Medulla oblongata (tissue), 1 donor: Measurements from ENCODE around the gene TMOD1.
"Not testable (repeated sequence)": the region's sequence is repeated elsewhere in the genome, so short reads cannot be mapped to it uniquely, and the experiment has no call there.

Experiments used
- DNase-seq: peaks from one replicate; pipeline ENCODE4 v3.0.0-alpha.2; 2015; ENCODE audit errors: extremely low spot score

Gene TMOD1

DNA sequence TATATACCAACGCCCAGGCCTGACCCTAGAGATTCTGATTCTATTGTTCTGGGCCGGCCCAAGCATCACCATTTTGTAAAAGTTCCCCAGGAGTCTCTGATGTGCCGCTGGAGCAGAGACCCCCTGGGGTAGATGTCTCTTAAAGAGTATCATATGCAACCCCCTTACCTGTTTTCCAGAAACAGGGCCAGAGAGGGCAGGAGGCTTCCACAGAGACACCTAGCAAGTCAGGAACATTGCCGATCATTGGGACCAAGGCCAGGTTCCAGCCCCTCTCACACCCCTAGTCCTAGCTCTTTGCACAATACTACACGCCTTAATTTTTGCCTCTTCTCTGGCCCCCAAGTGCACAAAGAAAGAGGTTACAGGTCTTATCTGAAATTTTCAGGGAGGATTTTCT, 63.8 kb downstream of the TMOD1 start:
- DNase-seq, result no peak

DNA sequence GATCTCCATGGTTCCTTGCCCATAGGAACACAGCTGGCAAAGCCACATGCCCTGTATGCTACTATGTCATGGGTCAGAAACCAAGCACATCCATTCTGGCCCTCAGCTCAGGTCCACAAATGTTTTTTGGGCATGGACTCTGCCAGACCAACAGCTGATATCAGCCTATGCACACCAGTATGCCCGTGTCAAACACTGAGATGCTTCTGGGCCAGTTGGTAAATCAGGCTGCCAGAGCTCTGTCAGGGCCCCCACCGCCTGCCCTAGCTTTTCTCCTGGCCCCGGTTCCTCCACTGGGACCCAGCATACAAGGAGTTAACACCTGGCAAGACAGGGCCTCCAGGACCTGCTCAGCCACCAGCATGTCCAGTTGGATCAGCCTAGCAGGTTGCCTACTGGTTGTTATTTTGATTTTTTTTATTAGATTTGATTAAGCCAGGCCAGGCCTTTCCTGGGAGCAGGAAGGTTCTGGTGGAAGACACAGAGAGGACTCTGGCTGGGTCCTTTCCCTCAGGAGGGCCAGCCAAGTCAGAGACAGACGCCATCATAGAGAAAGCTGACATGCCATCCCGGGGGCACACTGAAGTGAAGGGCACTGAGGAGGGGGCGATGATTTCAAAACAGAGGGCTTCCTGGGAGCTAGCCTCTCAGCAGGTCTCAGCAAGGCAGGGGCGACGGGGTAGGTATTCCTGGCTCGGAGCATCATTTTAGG, 65.9 kb downstream of the TMOD1 start:
- no peak for DNase-seq

DNA sequence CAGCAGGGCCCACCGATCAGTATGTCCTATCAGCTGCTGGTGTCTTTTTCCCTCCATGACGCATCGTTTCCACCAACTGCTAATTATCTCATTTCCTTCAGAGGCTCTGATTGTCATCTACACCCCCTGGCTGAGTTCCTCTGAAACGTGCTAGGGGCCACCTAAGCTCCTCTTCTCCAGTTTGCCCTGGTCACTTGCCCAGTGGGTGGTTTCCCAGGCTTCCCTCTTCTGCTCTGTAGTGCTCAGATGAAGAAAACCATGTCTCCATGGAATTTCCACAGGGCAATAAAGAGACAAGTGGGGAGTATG, 66.4 kb downstream of the TMOD1 start:
- DNase-seq, result no peak

DNA sequence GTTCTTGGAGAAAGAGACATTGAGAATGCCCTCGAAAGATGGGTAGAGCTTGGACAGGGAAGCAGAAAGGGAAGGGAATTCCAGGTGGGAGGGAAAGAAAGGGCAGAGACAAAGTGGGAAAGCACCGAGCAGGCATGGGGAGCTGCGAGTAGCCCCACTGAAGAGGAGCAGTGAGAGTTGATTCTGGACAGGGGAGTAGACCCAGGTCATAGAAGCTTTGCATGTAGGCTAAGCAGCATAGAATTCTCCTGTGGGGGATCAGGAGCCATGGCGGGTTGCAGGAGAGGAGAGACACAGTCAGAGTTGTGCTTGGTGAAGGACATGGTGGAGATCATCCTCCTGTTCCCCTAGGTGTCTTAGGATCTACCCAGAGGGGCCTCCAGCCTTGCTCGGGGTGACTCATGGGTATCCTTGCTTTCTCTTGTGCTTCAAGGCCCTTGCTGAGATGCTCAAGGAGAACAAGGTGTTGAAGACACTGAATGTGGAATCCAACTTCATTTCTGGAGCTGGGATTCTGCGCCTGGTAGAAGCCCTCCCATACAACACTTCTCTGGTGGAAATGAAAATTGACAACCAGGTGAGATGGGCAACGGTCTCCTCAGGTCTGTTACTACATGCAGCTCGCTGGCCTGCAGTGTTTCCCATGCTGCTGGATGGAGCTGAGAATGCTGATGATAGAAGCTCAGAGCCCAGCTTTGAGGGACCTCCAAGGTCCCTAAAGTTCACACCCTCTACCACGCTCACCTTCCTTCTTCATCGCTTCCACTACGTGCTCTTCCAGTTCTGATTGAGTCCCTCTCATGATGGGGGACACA, 67.2 kb downstream of the TMOD1 start:
- DNase-seq, result no peak

DNA sequence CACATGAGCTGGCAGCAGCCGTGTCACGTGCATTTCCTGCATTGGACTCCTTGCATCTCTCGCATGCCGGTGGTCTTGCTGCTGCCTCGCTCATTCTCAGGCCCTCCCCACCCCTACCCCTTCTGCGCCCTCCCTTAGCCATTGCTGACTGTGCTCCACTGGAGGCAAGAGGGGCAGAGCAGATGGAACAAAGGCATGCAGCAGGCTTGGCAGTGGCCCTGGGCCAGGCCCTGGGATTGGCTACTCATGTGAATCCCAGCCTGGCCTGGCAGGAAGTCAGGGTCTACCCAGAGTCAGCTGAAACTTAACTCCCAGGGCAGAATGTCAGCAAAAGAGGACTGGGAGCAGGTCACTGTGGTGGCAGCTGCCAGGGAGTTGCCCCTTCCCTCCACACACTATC, 69.4 kb downstream of the TMOD1 start:
- peak; percentile 84 for DNase-seq

DNA sequence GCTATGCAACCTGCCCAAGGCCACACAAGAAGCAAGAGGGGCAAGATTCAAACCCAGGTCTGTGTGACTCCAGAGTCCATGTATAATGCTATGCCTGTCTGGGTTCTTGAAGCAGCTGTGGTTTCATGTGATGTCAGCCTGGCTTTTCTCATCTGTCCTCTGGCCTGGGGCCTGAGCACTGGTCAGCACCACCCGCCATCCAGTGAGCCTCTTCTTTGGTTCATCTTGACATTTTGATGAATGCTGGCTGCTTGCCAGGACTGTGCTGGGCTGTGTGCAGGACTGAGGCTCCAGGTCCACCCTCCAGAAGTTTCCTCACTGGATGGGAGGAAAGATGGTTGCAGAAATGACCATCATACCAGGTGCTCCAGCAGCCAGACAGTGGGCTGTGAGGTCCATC, 70.2 kb downstream of the TMOD1 start:
- DNase-seq, result no peak

DNA sequence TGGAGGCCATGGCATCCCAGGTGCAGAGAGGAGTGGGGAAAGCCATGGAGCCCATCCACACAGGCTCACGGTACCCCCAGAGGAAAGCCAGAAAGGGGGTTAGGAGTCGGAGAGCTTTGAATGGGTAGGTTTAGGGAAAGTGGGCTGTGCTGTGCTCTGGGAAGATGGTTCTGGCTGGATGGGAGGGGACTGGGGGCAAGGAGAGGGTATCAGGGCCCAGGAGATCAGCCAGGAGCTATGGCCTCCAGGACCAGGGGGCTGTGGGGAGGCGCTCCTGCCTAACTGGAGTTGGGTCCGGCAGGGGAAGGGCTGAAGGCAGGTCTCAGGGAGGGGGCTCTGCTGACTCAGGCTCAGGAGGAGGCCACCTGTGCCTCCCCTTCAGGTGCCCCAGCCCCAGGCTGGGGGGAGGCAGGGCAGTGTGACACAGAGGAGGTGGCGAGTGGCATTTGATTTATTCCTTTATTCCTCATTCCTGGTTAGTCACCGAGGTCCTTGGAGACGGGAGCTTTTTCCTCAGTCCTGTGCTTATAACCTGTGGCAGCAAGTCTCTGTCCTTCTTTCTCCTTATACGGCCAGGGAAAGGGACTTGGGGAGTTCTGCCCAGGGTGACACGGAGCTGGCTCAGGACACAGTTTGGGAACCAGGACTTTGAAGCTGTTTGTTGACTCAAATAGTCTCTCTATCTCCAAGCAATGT, 70.9 kb downstream of the TMOD1 start:
- no peak for DNase-seq

DNA sequence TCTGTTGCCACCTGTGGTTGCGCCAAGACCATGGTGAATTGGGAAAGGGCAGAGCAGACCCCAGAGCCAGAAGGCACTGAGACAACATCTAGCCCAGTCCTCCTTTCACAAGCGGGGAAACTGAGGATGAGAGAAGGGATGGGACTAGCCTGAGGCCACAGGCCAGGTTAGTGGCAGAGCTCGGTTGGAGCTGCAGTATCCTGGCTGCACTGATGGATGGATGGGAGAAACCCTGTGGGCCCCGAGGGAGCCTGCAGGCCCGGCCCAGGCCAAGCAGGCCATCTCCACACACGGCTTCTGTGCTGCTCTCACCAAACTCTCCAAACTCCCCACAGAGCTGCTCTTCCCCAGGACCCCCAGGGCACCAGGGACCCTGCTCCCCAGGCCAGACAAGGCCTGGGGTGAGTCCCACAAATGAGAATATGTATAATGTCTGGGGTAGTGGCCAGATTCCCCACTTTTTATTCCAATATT, 71.5 kb downstream of the TMOD1 start:
- no peak for DNase-seq

DNA sequence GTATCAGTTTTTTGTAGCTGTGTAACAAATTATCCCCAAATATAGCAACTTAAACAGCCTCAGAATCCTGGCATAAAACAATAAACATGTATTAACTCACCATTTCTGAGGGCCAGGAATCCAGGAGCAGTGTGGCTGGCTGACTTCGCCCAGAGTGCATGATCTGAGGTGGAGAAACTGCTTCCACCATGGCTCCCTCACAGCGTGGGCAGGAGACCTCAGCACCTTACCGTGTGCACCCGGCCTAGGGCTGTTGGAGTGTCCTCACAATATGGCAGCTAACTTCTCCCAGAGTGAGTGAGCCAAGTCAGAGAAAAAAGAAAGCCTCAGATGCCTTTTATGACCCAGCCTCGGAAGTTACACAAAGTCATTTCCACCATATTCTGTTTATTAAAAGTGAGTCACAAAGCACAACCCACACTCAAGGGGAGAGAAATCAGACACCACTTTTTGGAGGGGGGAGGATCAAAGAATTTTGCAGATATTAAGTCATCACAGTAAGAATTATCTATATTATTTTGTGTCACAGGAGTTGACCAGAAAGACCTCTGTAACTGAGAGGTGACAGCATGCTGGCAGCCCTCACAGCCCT, 72.1 kb downstream of the TMOD1 start:
- no peak for DNase-seq

DNA sequence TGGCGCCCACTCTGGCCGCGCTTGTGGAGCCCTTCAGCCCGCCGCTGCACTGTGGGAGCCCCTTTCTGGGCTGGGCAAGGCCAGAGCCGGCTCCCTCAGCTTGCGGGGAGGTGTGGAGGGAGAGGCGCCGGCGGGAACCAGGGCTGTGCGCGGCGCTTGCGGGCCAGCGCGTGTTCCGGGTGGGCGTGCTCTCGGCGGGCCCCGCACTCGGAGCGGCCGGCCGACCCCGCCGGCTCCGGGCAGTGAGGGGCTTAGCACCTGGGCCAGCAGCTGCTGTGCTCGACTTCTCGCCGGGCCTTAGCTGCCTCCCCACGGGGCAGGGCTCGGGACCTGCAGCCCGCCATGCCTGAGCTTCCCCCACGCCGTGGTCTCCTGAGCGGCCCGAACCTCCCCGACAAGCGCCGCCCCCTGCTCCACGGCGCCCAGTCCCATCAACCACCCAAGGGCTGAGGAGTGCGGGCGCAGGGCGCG, 72.7 kb downstream of the TMOD1 start:
- not testable (repeated sequence) for DNase-seq

DNA sequence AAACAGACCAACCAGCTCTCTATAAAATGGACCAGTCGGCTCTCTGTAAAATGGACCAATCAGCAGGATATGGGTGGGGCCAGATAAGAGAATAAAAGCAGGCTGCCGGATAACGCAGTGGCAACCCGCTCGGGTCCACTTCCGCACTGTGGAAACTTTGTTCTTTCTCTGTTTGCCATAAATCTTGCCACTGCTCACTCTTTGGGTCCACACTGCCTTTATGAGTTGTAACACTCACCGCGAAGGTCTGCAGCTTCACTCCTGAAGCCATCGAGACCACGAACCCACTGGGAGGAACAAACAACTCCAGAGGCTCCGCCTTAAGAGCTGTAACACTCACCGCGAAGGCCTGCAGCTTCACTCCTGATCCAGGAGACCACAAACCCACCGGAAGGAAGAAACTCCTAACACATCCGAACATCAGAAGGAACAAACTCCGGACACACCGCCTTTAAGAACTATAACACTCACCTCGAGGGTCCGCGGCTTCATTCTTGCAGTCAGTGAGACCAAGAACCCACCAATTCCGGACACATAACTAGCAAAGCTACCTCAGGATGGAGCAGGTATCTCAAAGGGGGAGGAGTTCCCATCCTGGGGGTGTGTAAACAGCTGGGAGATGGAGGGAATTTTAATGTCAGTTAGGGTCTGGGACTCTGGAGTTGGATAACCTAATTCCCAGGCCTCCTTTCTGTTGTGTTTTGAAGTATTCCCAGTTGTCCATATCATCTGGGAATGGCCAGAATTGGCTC, 73.6 kb downstream of the TMOD1 start:
- DNase-seq, result not testable (repeated sequence)

DNA sequence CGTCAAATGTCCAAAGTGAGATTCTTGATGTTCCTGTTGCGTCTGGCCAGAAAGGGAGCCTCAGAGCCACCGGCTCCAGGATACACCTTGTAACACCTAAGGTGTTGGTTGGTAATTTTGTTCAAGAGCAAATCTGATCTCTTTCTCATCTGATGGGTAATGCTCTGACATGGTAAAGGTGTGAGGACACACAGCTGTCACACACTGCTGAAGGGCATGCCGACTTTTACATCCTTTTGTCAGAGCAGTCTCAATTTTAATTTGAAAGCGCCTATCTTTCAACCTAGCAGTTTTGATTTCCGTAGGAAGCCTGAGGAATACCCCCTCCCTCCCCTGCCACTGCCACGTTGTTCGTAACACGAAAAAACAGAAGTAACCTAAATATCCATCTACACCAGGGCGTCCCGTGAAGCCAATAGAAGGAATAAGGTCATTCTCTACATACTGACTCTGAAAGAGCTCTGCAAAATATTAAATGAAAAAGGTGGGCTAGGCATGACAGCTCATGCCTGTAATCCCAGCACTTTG, 74.3 kb downstream of the TMOD1 start:
- DNase-seq, result no peak

DNA sequence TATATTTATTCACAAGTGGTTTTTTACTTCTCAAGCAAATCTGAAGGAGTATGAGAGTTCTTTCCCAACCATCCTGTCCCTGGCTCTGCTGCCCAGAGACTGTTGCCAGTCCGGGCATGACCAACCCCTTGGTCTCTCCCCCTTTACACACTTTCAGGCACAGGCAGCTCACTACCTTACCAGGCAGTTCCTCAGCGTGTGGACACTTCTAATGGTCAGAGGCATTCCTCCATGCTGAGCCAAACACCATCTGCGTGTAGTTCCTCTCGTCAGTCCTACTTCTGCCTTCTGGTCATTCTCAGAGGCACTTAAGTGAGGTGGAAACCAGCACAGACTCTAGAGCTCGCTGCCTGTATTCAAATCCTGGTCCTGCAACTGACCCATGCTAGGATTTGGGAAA, 75.6 kb downstream of the TMOD1 start:
- DNase-seq, result peak; percentile 46

DNA sequence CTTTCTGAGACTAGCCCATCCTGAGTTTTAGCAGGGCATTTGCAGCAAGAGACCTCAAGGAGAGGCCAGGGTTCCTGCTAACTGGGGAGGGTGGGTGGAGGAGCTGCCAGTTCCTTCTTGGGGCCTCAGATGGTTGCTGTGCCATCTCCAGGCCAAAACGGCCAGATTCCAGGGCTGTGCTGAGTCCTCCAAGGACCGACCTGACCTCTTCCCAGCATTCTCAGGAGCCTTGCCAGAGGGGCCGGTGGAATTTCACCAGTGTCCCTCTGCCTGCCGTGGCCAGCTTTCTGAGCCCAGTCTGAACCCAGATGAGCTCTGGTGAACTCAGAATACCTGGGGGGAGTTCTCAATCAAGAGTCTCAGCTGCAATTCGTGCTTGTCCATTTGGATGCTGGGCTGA, 77.4 kb downstream of the TMOD1 start:
- no peak for DNase-seq

DNA sequence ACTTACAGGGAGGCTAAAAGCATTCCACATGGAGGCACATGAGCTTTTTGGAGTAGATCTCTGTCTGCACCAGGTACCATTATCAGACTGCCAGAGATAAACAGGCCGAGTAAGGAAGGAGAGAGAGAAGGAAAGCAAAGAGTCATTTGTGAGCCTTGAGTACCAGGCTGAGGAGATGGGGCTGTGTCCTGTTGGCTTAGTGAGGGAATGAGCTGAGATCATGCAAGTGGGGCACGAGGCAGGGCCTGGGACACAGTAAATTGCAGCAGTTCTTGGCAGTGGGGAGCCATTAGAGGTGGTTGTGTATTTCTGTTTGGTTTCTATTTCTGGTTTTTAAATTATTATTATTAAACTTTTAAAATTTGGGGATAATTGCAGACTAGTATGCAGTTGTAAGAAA, 78.4 kb downstream of the TMOD1 start:
- DNase-seq, result no peak

DNA sequence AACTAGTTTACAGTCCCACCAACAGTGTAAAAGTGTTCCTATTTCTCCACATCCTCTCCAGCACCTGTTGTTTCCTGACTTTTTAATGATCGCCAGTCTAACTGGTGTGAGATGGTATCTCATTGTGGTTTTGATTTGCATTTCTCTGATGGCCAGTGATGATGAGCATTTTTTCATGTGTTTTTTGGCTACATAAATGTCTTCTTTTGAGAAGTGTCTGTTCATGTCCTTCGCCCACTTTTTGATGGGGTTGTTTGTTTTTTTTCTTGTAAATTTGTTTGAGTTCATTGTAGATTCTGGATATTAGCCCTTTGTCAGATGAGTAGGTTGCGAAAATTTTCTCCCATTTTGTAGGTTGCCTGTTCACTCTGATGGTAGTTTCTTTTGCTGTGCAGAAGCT, 80.1 kb downstream of the TMOD1 start:
- not testable (repeated sequence) for DNase-seq

DNA sequence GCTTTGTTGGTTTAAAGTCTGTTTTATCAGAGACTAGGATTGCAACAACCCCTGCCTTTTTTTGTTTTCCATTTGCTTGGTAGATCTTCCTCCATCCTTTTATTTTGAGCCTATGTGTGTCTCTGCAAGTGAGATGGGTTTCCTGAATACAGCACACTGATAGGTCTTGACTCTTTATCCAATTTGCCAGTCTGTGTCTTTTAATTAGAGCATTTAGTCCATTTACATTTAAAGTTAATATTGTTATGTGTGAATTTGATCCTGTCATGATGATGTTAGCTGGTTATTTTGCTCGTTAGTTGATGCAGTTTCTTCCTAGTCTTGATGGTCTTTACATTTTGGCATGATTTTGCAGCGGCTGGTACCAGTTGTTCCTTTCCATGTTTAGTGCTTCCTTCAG, 83.3 kb downstream of the TMOD1 start:
- DNase-seq, result not testable (repeated sequence)

DNA sequence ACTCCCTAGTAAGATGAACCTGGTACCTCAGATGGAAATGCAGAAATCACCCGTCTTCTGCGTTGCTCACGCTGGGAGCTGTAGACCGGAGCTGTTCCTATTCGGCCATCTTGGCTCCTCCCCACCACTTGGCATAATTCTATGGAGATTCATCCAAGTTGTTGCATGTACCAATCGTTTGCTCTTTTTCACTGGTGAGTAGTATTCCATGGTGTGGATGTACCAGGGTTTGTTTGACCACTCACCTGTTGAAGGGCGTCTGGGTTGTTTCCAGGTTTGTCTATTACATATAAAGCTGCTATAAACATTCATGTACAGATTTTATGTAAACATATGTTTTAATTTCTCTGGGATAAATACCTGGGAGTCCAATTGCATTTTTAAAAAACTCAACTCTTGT, 85.4 kb downstream of the TMOD1 start:
- not testable (repeated sequence) for DNase-seq

DNA sequence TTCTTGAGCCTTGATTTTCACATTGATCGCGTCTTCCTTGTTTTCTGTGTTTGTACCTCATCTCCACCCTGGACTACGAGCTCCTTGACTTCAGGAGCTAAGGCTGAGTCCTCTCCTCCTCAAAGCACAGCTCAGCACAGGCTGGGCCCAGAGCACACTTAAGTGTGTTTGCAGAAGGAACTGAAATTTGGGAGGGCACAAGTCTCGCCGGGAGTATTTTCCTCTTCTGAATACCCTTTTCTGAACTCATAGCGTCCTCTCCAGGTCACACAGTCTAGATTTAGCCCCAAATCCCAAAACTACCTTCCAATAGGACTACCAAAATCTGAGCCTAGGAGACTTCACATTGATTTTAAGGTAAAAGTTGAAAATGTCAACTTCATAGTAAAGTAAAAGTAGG, 90.1 kb downstream of the TMOD1 start:
- DNase-seq, result peak; percentile 54

DNA sequence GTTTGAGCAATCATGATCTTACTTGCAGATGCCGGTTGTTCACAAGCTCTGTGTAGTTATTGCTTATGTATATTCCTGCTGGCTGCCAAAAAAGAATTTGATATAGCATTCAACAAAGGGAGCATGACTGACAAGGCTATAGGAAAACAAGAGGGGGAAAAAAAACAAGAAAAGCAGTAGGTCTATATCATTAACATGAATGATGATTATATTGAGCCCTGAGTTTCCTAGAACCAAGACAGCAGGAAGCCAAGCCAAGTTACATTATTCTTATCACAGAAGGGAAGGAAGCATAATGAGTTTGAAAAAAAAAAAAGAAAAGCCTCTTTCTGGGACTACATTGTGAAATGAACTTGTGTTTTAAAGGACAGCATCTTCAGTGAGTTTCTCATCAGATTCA, 90.7 kb downstream of the TMOD1 start:
- no peak for DNase-seq

DNA sequence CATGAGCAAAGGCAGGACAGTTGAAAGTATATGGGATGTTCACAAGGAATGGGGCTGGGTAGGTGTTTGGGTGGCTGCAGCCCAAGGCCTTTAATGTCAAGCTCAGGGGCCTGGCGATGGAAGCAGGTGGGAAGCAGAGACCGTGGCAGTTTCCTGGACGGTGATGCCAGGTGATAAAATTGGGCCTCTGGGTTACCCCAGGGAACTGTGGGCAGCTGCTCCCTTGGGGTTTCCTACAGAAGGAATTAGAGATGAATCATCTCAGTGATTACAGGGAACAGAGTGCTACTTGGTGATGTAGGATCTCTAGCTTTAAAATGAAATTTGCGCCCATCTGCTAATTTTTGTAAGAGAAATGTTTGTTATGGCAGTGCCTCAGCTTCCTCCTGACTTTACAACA, 92.5 kb downstream of the TMOD1 start:
- no peak for DNase-seq
